HepG2 (cell line): ENCODE measurements around the gene BCL2L2. TPM values are rescaled to one million over a fixed set of nuclear protein-coding genes. Genes with fewer than 3 reads are reported as not detected.

Source experiments
- AGO2 ChIP-seq: fragments of 200-400 bp; formaldehyde crosslinking; optimal IDR thresholded peaks from 2 replicates; pipeline ENCODE3; 2017; ENCODE audit warnings: mild to moderate bottlenecking, low read depth, low read length, moderate library complexity
- CCAR2 ChIP-seq: fragments of 200-400 bp; formaldehyde crosslinking; optimal IDR thresholded peaks from 2 replicates; pipeline ENCODE3; 2018; ENCODE audit warnings: low read depth, mild to moderate bottlenecking, low read length, moderate library complexity
- ETV6 ChIP-seq: sonication (generic); formaldehyde crosslinking; conservative IDR thresholded peaks from 2 replicates; pipeline ENCODE4 v1.4.0; 2020; ENCODE audit warnings: missing genetic modification reagents
- HOMEZ ChIP-seq: IDR thresholded peaks from 2 replicates; pipeline ENCODE4 v1.6.1; 2016; ENCODE audit warnings: low read depth
- MYNN ChIP-seq: sonication (generic); formaldehyde crosslinking; IDR thresholded peaks from 2 replicates; pipeline ENCODE4 v1.4.0; 2020; ENCODE audit warnings: mild to moderate bottlenecking, low read depth, missing genetic modification reagents
- MZF1 ChIP-seq: sonication (generic); formaldehyde crosslinking; IDR thresholded peaks from 2 replicates; pipeline ENCODE4 v1.8.1; 2023; ENCODE audit warnings: mild to moderate bottlenecking, missing genetic modification reagents, borderline replicate concordance
- NR2F1 ChIP-seq, 2 experiments: fragments of 450-650 bp in 1 of 2; formaldehyde crosslinking in 1 of 2; IDR thresholded peaks; 2 replicates each; pipeline versions ENCODE4 v1.5.0 to v1.6.1; 2016 to 2020; ENCODE audit warnings: mild to moderate bottlenecking in 1 of 2, missing compliant biosample characterization in 1 of 2, missing genetic modification reagents in 1 of 2, moderate library complexity in 1 of 2
- NRL ChIP-seq: sonication (generic); formaldehyde crosslinking; IDR thresholded peaks from 2 replicates; pipeline ENCODE4 v1.5.0; 2020; ENCODE audit warnings: missing genetic modification reagents, mild to moderate bottlenecking, moderate library complexity, borderline replicate concordance
- PCBP2 ChIP-seq: fragments of 200-400 bp; formaldehyde crosslinking; optimal IDR thresholded peaks from 2 replicates; pipeline ENCODE3; 2018; ENCODE audit warnings: low read length, low read depth; ENCODE audit not compliant: poor library complexity, severe bottlenecking
- SNRNP70 ChIP-seq: fragments of 200-400 bp; formaldehyde crosslinking; IDR thresholded peaks from 2 replicates; pipeline ENCODE4 v1.6.1; 2017; ENCODE audit warnings: mild to moderate bottlenecking, low read depth, low read length, moderate library complexity
- SP140L ChIP-seq: sonication (generic); formaldehyde crosslinking; IDR thresholded peaks from 2 replicates; pipeline ENCODE4 v1.4.0; 2020; ENCODE audit warnings: missing genetic modification reagents, borderline replicate concordance
- ZBTB7A ChIP-seq: sonication (generic); formaldehyde crosslinking; IDR thresholded peaks from 2 replicates; pipeline ENCODE4 v1.8.0; 2022; ENCODE audit warnings: mild to moderate bottlenecking, missing genetic modification reagents
- ZFYVE20 ChIP-seq: sonication (generic); formaldehyde crosslinking; IDR thresholded peaks from 2 replicates; pipeline ENCODE4 v1.8.0; 2023; ENCODE audit warnings: low read depth, mild to moderate bottlenecking, moderate library complexity, missing genetic modification reagents, borderline replicate concordance
- ZNF556 ChIP-seq: sonication (generic); formaldehyde crosslinking; IDR thresholded peaks from 2 replicates; pipeline ENCODE4 v1.4.0; 2020; ENCODE audit warnings: mild to moderate bottlenecking, missing genetic modification reagents, borderline replicate concordance
- ZSCAN30 ChIP-seq: sonication (generic); formaldehyde crosslinking; IDR thresholded peaks from 2 replicates; pipeline ENCODE4 v1.5.0; 2020; ENCODE audit warnings: mild to moderate bottlenecking, missing genetic modification reagents
- polyA plus RNA-seq, 8 experiments: library from polyadenylated mRNA; depleted of rRNA in 3 of 8; stranded (reverse) in 7 of 8; unstranded in 1 of 8; fragments of >200 nt; fragmentation: Illumina TruSeq in 4 of 8; extraction: Trizol in 4 of 8; gene quantifications; 2 replicates each; pipeline versions ENCODE4 v1.2.1 to v1.2.3, GENCODE V29; 2011 to 2016; ENCODE audit warnings: low read depth in 4 of 8, missing spikeins in 1 of 8, mixed read lengths in 1 of 8; ENCODE audit not compliant: insufficient read depth in 1 of 8
- total RNA-seq, 5 experiments: library from RNA; depleted of rRNA; stranded (reverse); fragments of >200 nt; fragmentation: Illumina TruSeq; extraction: Trizol; gene quantifications; 2 replicates each; pipeline ENCODE4 v1.2.3, GENCODE V29; 2016; ENCODE audit warnings: low read depth in 1 of 5
- TF ChIP-seq, protein P1 (sequence below): sonication (generic); formaldehyde crosslinking; IDR thresholded peaks from 2 replicates; pipeline ENCODE4 v1.4.0; 2020; ENCODE audit warnings: mild to moderate bottlenecking, missing genetic modification reagents

Gene BCL2L2
- total and polyA plus RNA-seq, 2 of the 13 experiments (the other 11 are each of a cell fraction or from before 2014, with no cell fraction given) = 28.1 to 49.8 TPM

DNA sequence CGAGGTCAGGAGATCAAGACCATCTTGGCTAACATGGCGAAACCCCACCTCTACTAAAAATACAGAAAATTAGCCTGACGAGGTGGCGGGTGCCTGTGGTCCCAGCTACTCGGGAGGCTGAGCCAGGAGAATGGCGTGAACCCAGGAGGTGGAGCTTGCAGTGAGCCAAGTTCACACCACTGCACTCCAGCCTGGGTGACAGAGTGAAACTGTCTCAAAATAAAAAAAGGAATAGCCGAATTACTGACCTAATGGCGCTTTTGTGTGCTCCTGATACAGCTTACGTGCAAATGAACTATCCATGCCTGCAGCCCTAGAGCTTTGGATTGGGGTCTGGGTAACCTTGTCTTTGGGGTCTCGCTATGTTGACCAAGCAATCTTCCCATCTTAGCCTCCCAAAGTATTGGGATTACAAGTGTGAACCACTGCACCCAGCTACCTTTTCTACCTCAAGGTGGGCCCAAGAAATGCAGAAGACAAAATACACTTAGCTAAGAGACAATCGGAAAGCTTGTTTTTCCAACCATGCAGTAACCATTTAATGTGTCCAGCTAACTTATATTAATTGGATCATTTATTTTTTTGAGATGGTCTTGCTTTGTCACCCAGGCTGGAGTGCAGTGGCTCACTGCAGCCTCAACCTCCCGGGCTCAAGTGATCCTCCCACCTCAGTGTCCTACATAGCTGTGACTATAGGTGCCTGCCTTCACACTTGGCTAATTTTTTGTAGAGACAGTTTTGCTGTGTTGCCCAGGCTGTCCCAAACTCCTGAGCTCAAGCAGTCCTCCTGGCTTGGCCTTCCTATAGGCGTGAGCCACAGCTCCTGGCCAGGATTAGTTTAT, 20.1 kb downstream of the BCL2L2 start (continued):
- TF ChIP-seq, protein P1, sequence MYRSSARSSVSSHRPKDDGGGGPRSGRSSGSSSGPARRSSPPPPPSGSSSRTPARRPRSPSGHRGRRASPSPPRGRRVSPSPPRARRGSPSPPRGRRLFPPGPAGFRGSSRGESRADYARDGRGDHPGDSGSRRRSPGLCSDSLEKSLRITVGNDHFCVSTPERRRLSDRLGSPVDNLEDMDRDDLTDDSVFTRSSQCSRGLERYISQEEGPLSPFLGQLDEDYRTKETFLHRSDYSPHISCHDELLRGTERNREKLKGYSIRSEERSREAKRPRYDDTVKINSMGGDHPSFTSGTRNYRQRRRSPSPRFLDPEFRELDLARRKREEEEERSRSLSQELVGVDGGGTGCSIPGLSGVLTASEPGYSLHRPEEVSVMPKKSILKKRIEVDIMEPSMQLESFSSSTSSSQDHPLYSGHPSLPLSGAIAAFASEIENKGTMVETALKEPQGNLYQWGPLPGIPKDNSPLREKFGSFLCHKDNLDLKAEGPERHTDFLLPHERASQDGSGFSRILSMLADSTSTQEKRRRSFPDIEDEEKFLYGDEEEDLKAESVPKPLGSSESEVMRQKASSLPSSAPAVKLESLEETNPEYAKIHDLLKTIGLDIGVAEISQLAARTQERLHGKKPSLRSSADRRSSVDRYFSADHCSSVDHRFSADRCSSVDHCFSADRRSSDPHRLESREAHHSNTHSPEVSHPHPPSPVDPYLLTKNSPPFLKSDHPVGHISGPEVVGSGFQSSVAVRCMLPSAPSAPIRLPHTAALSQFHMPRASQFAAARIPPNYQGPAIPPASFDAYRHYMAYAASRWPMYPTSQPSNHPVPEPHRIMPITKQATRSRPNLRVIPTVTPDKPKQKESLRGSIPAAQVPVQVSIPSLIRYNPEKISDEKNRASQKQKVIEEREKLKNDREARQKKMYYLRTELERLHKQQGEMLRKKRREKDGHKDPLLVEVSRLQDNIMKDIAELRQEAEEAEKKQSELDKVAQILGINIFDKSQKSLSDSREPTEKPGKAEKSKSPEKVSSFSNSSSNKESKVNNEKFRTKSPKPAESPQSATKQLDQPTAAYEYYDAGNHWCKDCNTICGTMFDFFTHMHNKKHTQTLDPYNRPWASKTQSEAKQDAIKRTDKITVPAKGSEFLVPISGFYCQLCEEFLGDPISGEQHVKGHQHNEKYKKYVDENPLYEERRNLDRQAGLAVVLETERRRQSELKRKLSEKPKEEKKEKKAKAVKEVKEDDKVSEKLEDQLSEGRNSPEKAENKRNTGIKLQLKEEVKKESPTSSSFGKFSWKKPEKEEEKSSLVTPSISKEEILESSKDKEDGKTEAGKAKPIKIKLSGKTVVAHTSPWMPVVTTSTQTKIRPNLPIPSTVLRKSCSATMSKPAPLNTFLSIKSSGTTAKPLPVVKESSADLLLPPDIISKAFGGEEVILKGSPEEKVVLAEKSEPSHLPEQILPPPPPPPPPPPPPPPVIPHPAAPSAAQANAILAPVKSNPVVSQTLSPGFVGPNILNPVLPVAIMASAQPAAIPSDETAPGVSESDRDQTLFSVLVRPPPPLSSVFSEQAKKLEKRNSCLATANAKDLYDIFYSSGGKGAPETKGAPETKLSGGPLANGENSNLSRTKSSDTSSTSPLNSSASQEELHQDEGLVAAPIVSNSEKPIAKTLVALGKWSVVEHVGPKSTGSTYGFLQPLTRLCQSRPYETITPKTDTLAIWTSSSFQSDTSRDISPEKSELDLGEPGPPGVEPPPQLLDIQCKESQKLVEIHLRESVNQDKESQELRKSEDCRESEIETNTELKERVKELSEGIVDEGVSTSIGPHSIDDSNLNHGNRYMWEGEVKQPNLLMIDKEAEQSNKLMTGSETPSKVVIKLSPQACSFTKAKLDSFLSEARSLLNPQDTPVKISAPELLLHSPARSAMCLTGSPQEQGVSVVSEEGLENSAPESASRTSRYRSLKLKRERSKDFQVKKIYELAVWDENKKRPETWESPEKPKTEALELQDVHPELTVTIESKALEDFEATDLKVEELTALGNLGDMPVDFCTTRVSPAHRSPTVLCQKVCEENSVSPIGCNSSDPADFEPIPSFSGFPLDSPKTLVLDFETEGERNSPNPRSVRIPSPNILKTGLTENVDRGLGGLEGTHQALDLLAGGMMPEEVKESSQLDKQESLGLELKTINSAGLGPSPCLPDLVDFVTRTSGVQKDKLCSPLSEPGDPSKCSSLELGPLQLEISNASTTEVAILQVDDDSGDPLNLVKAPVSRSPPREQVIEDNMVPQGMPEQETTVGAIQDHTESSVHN = peak; percentile 75; the same call in 1 of the 2 replicates
- TF ChIP-seq ZFYVE20 = 0 out of 2 replicates have a peak, but pooled peaks have one; percentile 28
- TF ChIP-seq AGO2 = peak; percentile 97
- no peak for TF ChIP-seq SP140L (CRISPR knock-in tag)
- TF ChIP-seq SNRNP70 = no peak
- TF ChIP-seq ZNF556 (CRISPR knock-in tag) = 0 out of 2 replicates have a peak, but pooled peaks have one; percentile 34
- no peak for TF ChIP-seq NRL (CRISPR knock-in tag)
- no peak; the same call in 1 of the 2 replicates for TF ChIP-seq ETV6
- TF ChIP-seq ZBTB7A (CRISPR knock-in tag) = 0 out of 2 replicates have a peak, but pooled peaks have one; percentile 45
- no peak for TF ChIP-seq ZSCAN30 (CRISPR knock-in tag)
- TF ChIP-seq MYNN (CRISPR knock-in tag) = no peak; the same call in 1 of the 2 replicates
- 0 out of 4 replicates have a peak, but pooled peaks of 1 of the 2 experiments have one; percentile 27 for TF ChIP-seq NR2F1 (CRISPR knock-in tag; IDR thresholded peaks at IDR 0.05)
- TF ChIP-seq PCBP2 = no peak
- TF ChIP-seq CCAR2 = no peak
- TF ChIP-seq HOMEZ = no peak
- TF ChIP-seq MZF1 = peak; percentile 71; the same call in 1 of the 2 replicates
